ENCODE measurements around the gene KIAA0753. TPM values are rescaled to one million over a fixed set of nuclear protein-coding genes. Genes with fewer than 3 reads are reported as not detected.

Gene KIAA0753
- total RNA-seq, 1 donor from 2014 or later = 3.1 TPM

DNA sequence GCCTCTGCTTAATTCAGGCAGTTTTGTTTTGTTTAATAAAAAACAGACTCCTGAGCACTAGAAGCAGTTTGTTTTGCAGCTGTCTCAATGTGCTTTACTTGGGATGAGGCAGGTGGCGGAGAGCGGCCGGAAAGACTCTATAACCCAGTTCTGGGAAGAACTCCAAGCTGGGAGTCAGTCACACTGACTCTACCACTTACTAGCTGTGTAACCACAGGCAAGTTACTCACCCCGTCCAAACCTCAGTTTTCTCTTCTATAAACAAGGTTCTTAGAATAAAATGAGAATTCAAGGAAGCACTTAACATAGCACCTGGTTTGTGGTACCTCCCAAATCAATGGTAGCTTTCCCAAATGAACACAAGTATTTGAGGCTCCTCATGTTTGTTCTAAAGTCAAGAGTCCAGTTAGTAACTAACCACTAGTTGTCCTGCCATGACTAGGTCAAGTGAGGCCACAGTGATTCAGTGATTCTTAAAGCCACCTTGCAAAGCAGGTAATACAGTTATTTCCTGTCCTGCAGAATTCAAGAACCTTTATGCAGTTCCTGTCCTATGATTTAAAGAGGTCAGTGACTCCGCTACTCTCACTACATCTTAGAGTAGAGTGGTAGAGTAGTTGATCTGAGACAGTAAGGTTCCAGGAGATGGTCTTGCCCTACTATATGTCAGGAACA lies 3.1 kb upstream of the KIAA0753 start:
- ATAC-seq (no peak), DNase-seq (ENCODE audit: low spot score) (no peak)

DNA sequence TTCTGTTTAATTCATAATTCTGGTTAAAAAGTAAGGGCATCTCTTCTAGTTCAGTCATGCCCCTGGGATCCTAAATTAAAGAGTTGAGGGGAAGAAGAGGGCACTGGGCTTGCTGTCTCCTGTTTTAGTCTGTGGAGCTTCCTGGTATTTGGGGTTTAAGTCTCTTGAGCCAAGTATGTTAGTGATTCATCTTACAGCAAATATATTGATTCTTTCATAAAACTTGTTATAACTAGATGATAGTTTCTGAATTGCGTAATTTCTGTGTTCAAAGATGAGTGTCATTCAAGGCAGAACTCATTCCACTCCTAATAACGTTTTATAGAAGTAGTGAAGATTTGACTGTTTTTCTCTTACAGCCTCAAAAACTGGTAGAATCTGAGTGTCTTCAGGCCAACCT lies 2.1 kb upstream of the KIAA0753 start:
- DNase-seq (ENCODE audit: low spot score) (no peak), ATAC-seq (no peak)

- ATAC-seq (peak; percentile 63), DNase-seq (ENCODE audit: low spot score) (no peak)
Observed at GRCh38 chr17:6641247-6641863, 844 bp upstream of the KIAA0753 start.

- peak; percentile 43 for ATAC-seq
- DNase-seq (ENCODE audit: low spot score) = peak; percentile 52
Observed at GRCh38 chr17:6639586-6640535, 650 bp downstream of the KIAA0753 start.

- ATAC-seq (no peak), DNase-seq (ENCODE audit: low spot score) (no peak)
Observed at GRCh38 chr17:6639014-6639585, 1.4 kb downstream of the KIAA0753 start.

- ATAC-seq (no peak), DNase-seq (ENCODE audit: low spot score) (no peak)
Observed at GRCh38 chr17:6638046-6638908, 2.2 kb downstream of the KIAA0753 start.

GRCh38 chr17:6637458-6637840 lies 3.1 kb downstream of the KIAA0753 start:
- DNase-seq (ENCODE audit: low spot score) = no peak
- ATAC-seq = no peak

DNA sequence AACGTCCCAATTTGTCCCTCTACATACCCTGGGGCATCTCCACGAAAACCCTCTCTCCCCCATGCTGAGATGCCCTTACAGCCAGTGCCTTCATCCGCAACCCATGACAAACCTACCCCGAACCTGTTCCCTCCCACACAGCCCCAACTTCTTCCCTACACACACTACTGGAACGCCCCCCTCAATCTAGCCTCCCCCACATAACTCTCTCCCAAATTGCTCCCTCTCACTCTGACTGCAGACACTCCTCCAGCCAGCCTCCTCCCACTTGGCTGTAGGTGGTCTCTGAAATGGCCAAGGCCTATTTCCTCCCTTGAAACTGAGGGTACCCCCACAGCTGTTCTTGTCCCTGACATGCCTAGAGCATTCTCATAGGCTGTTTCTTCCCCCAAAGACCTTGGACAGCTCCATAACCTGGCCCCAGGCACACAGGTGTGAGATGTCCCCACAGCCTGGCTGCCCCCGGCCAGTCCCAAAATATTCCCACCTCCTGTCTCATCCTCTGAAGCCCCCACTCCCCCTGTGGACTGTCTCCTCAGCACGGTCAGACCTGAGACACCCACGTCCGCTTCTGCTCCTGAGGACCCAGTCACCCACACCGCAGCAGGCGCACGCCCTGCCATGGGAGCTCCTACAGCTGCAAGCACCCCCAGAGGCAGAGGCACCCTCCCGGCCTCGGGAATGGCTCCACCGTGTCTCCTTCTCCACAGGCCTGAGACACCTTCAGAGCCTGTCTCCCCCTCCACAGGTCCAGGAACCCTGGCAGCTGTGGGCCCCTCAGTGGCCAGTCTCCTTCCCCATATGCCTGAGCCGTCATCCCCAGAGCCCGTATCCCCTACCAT lies 3.7 kb downstream of the KIAA0753 start:
- DNase-seq (ENCODE audit: low spot score) (no peak), ATAC-seq (no peak)

DNA sequence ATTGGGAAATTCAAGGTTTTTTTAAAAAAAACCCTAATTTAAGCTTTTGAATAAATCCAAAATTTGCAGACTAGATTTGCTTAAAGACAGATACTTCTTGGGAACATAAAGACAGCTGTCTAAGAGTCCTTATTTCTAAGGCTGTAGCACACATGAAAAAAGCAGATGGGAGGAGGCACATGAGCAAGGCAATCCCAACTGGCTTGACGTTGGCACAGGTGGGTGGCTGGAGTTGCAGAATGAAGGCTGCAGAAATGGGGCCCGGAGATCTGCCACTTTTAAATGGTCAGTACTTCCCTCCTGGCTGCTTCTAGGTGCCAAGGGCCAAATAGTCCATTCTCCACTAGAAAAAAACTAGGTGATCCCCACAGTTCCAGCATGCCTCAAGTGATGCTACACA lies 4.4 kb downstream of the KIAA0753 start:
- ATAC-seq = no peak
- no peak for DNase-seq (ENCODE audit: low spot score)

GRCh38 chr17:6633263-6633662 lies 7.2 kb downstream of the KIAA0753 start:
- ATAC-seq (no peak), DNase-seq (ENCODE audit: low spot score) (no peak)

- ATAC-seq = no peak
- no peak for DNase-seq (ENCODE audit: low spot score)
Observed at GRCh38 chr17:6632530-6632929, 8.0 kb downstream of the KIAA0753 start.

- no peak for DNase-seq (ENCODE audit: low spot score)
- ATAC-seq = no peak
Observed at GRCh38 chr17:6630390-6630789, 10.1 kb downstream of the KIAA0753 start.

- no peak for DNase-seq (ENCODE audit: low spot score)
- ATAC-seq = no peak
Observed at GRCh38 chr17:6627019-6627418, 13.5 kb downstream of the KIAA0753 start.

- no peak for DNase-seq (ENCODE audit: low spot score)
- no peak for ATAC-seq
Observed at GRCh38 chr17:6626616-6627015, 13.9 kb downstream of the KIAA0753 start.

GRCh38 chr17:6623941-6624340 lies 16.6 kb downstream of the KIAA0753 start:
- DNase-seq (ENCODE audit: low spot score) = no peak
- no peak for ATAC-seq

GRCh38 chr17:6611231-6611630 lies 29.3 kb downstream of the KIAA0753 start:
- no peak for DNase-seq (ENCODE audit: low spot score)
- no peak for ATAC-seq

DNA sequence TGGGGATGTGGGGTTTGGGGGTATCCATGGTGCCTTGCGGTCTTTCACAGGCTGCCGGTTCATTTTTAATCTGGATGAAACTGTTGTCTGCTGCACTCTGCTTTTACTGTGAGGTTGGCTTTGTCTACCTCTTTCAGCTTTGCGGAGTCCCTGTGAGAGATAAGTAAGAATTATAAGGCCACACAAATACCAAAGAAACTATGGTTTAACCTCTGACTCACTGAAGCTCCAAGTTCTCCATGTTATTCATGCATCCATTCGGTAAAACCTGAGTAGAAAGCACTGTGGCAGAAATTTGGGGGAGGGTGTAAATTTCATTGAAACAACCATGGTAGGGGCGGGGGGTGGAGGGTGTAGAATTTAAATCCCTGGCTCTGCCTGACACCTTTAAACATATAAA lies 30.5 kb downstream of the KIAA0753 start:
- DNase-seq (ENCODE audit: low spot score) (no peak), ATAC-seq (no peak)

DNA sequence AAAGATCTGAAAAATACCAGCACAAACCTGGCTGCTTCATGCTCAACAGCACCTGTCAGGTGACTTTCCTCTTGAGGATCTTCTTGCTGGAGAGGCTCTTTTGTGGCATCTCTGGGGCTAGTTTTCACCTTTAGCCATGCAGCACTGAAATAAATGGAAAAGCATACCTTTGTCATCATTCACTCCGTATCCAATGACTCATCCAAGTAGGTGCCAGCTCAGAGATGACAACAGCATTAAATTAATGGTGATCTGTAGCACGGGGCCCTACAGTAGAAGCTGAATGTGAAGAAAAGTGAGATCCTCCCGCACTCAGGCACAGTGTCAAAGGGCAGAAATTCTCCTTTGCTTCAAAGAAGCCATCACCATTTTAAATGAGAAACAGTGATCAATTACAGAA lies 32.2 kb downstream of the KIAA0753 start:
- DNase-seq (ENCODE audit: low spot score) (no peak), ATAC-seq (no peak)

GRCh38 chr17:6605142-6605541 lies 35.4 kb downstream of the KIAA0753 start:
- ATAC-seq = no peak
- DNase-seq (ENCODE audit: low spot score) = no peak
